H1 (cell line): ENCODE data around the gene CRHR1. TPM values are rescaled to one million over a fixed set of nuclear protein-coding genes. Genes with fewer than 3 reads are reported as not detected.

Source experiments
- CTCF ChIA-PET: fragments of 300-600 bp; sonication (Branson Sonifier 250); formaldehyde crosslinking; loops from one replicate; lab custom pipeline; 2021; ENCODE audit not compliant: partially characterized antibody; lab: Charles Lee
- POLR2A ChIA-PET: fragments of 300-600 bp; sonication (Branson Sonifier 250); formaldehyde crosslinking; loops from one replicate; lab custom pipeline; 2021; ENCODE audit warnings: inconsistent platforms; ENCODE audit not compliant: partially characterized antibody; lab: Charles Lee
- DNase-seq, 2 experiments: peaks; one replicate each; pipeline versions ENCODE4 v3.0.0 to v3.0.0-alpha.2; 2010 to 2022; ENCODE audit warnings: low spot score in 2 of 2, low read depth in 1 of 2, mixed read lengths in 1 of 2
- FAIRE-seq: peaks from 2 replicates; lab custom pipeline; 2011; peaks lifted over from hg19 to GRCh38; lab: Jason Lieb, UNC
- H2AFZ ChIP-seq: 2 replicates; pipeline ENCODE4 v1.8.1; 2012; ENCODE audit warnings: low read length, inconsistent platforms
- H2AK5ac ChIP-seq: 2 replicates; pipeline ENCODE4 v1.6.1; 2013; ENCODE audit warnings: low read depth, low read length
- H2BK120ac ChIP-seq: replicated peaks from 2 replicates; pipeline ENCODE3; 2013; ENCODE audit warnings: low read depth, low read length, inconsistent platforms
- H2BK12ac ChIP-seq: 2 replicates; pipeline ENCODE4 v1.6.1; 2013; ENCODE audit warnings: low read depth, low read length
- H2BK15ac ChIP-seq: 2 replicates; pipeline ENCODE4 v1.6.1; 2013; ENCODE audit warnings: low read length
- H2BK20ac ChIP-seq: 2 replicates; pipeline ENCODE4 v1.6.1; 2013; ENCODE audit warnings: low read length
- H2BK5ac ChIP-seq: 2 replicates; pipeline ENCODE4 v1.6.1; 2013; ENCODE audit warnings: low read depth, low read length
- H3K14ac ChIP-seq: 2 replicates; pipeline ENCODE4 v1.6.1; 2013; ENCODE audit warnings: inconsistent platforms; ENCODE audit not compliant: insufficient read length
- H3K18ac ChIP-seq: 2 replicates; pipeline ENCODE4 v1.6.1; 2013; ENCODE audit warnings: low read length; ENCODE audit errors: extremely low read depth
- H3K23ac ChIP-seq: 2 replicates; pipeline ENCODE4 v1.6.1; 2013; ENCODE audit warnings: inconsistent platforms; ENCODE audit not compliant: insufficient read length
- H3K23me2 ChIP-seq: 2 replicates; pipeline ENCODE4 v1.6.1; 2013; ENCODE audit warnings: low read depth, low read length
- H3K27ac ChIP-seq: 2 replicates; pipeline ENCODE4 v1.6.1; 2011; ENCODE audit warnings: low read depth, low read length, inconsistent platforms
- H3K27me3 ChIP-seq, 4 experiments: replicated peaks in 1 of 4; 1 replicate in 1 of 4; 2 replicates in 3 of 4; pipeline versions ENCODE4 v1.6.1 to v1.8.1; 2011 to 2013; ENCODE audit warnings: low read length in 3 of 4, mild to moderate bottlenecking in 3 of 4, inconsistent platforms in 2 of 4, mixed read lengths in 2 of 4, moderate library complexity in 1 of 4; ENCODE audit not compliant: control insufficient read depth in 3 of 4, insufficient read depth in 3 of 4; ENCODE audit errors: extremely low read depth in 1 of 4
- H3K36me3 ChIP-seq, 4 experiments: 2 replicates each; pipeline versions ENCODE4 v1.6.1 to v1.8.1; 2011 to 2013; ENCODE audit warnings: mild to moderate bottlenecking in 4 of 4, low read length in 3 of 4, moderate library complexity in 2 of 4, control low read depth in 1 of 4, inconsistent platforms in 1 of 4; ENCODE audit not compliant: insufficient read depth in 4 of 4, control insufficient read depth in 2 of 4
- H3K4ac ChIP-seq: replicated peaks from 2 replicates; pipeline ENCODE3; 2013; ENCODE audit warnings: low read length, low read depth, mixed read lengths, inconsistent platforms; ENCODE audit not compliant: insufficient read length
- H3K4me1 ChIP-seq, 4 experiments: replicated peaks in 1 of 4; 1 replicate in 1 of 4; 2 replicates in 3 of 4; pipeline versions ENCODE4 v1.6.1 to v1.8.1; 2011 to 2013; ENCODE audit warnings: low read length in 3 of 4, inconsistent platforms in 2 of 4, mixed read lengths in 1 of 4; ENCODE audit not compliant: insufficient read depth in 4 of 4, control insufficient read depth in 3 of 4
- H3K4me2 ChIP-seq, 2 experiments: 2 replicates each; pipeline versions ENCODE4 v1.6.1 to v1.8.1; 2011 to 2013; ENCODE audit warnings: low read depth in 2 of 2, low read length in 2 of 2, control low read depth in 1 of 2, inconsistent platforms in 1 of 2, mild to moderate bottlenecking in 1 of 2; ENCODE audit not compliant: insufficient read depth in 1 of 2
- H3K4me3 ChIP-seq, 4 experiments: fragments of 200-600, 300-600 bp in 1 of 4; sonication (generic), shearing (Covaris generic), sonication (Bioruptor Twin) in 1 of 4; 2 replicates each; pipeline versions ENCODE4 v1.5.1 to v1.8.1; 2011 to 2016; ENCODE audit warnings: low read length in 4 of 4, low read depth in 3 of 4, control low read depth in 2 of 4, inconsistent platforms in 2 of 4, mild to moderate bottlenecking in 2 of 4, mixed read lengths in 1 of 4, moderate library complexity in 1 of 4; ENCODE audit not compliant: insufficient read depth in 2 of 4; ENCODE audit errors: extremely low read depth in 1 of 4
- H3K56ac ChIP-seq: replicated peaks from 2 replicates; pipeline ENCODE3; 2013; ENCODE audit warnings: low read depth, mild to moderate bottlenecking, mixed read lengths, low read length, inconsistent platforms; ENCODE audit not compliant: insufficient read length
- H3K79me1 ChIP-seq: 2 replicates; pipeline ENCODE4 v1.6.1; 2013; ENCODE audit warnings: low read depth, low read length, control low read depth
- H3K79me2 ChIP-seq, 2 experiments: 2 replicates each; pipeline versions ENCODE4 v1.6.1 to v1.8.1; 2012 to 2013; ENCODE audit warnings: low read length in 2 of 2, mild to moderate bottlenecking in 2 of 2, inconsistent platforms in 1 of 2; ENCODE audit not compliant: insufficient read depth in 2 of 2, control insufficient read depth in 1 of 2
- H3K9ac ChIP-seq, 4 experiments: replicated peaks in 1 of 4; 1 replicate in 1 of 4; 2 replicates in 3 of 4; pipeline versions ENCODE4 v1.6.1 to v1.8.1; 2011 to 2013; ENCODE audit warnings: low read depth in 3 of 4, low read length in 3 of 4, control low read depth in 2 of 4, mild to moderate bottlenecking in 2 of 4, moderate library complexity in 2 of 4, inconsistent platforms in 1 of 4; ENCODE audit errors: extremely low read depth in 1 of 4
- H3K9me3 ChIP-seq, 2 experiments: 2 replicates each; pipeline versions ENCODE4 v1.6.1 to v1.8.1; 2012 to 2013; ENCODE audit warnings: mild to moderate bottlenecking in 2 of 2, moderate library complexity in 2 of 2, control low read depth in 1 of 2, inconsistent platforms in 1 of 2, low read depth in 1 of 2, low read length in 1 of 2, mixed read lengths in 1 of 2; ENCODE audit not compliant: insufficient read depth in 2 of 2
- H4K20me1 ChIP-seq, 2 experiments: replicated peaks in 1 of 2; 2 replicates each; pipeline versions ENCODE3 to v1.8.1; 2011 to 2013; ENCODE audit warnings: inconsistent platforms in 2 of 2, low read length in 2 of 2, mild to moderate bottlenecking in 1 of 2; ENCODE audit not compliant: insufficient read depth in 2 of 2, control insufficient read depth in 1 of 2
- H4K5ac ChIP-seq: 2 replicates; pipeline ENCODE4 v1.6.1; 2013; ENCODE audit warnings: low read length, low read depth, mixed read lengths, inconsistent platforms; ENCODE audit not compliant: insufficient read length
- H4K8ac ChIP-seq: 2 replicates; pipeline ENCODE4 v1.8.0; 2013; ENCODE audit warnings: mild to moderate bottlenecking, moderate library complexity, low read length, inconsistent platforms; ENCODE audit not compliant: insufficient read depth; ENCODE audit errors: extremely low read depth
- H4K91ac ChIP-seq: replicated peaks from 2 replicates; pipeline ENCODE3; 2013; ENCODE audit warnings: low read length, mixed read lengths, inconsistent platforms; ENCODE audit not compliant: insufficient read length
- BCL11A ChIP-seq, 2 experiments: IDR thresholded peaks; one replicate each; pipeline ENCODE4 v1.6.1; 2011; ENCODE audit warnings: low read depth in 2 of 2, low read length in 2 of 2, mild to moderate bottlenecking in 2 of 2
- BRCA1 ChIP-seq: IDR thresholded peaks from 2 replicates; pipeline ENCODE4 v1.6.1; 2012; ENCODE audit warnings: low read depth, low read length, improper control_type of control experiment
- CBX5 ChIP-seq: fragments of 300-800, 300-1000 bp; sonication (generic); IDR thresholded peaks from 2 replicates; pipeline ENCODE4 v1.7.1; 2016; ENCODE audit warnings: antibody characterized with exemption, low read length, low read depth
- CEBPB ChIP-seq: IDR thresholded peaks from 2 replicates; pipeline ENCODE4 v1.6.1; 2012; ENCODE audit warnings: low read depth, low read length
- CREB1 ChIP-seq: IDR thresholded peaks from 2 replicates; pipeline ENCODE4 v1.6.1; 2012; ENCODE audit warnings: inconsistent platforms
- CTBP2 ChIP-seq: IDR thresholded peaks from 2 replicates; pipeline ENCODE4 v1.7.0; 2011; ENCODE audit warnings: borderline replicate concordance, mild to moderate bottlenecking, moderate library complexity, mixed read lengths, low read length; ENCODE audit not compliant: insufficient read depth, insufficient read length
- CTCF ChIP-seq, 3 experiments: IDR thresholded peaks; 1 replicate in 2 of 3; 2 replicates in 1 of 3; pipeline versions ENCODE4 v1.5.1 to v1.6.1; 2011; ENCODE audit warnings: low read length in 3 of 3, mild to moderate bottlenecking in 3 of 3, inconsistent platforms in 2 of 3, low read depth in 1 of 3, moderate library complexity in 1 of 3; ENCODE audit not compliant: insufficient read depth in 1 of 3; ENCODE audit errors: control extremely low read depth in 1 of 3
- PHF8 ChIP-seq: fragments of 200-600 bp; sonication (generic); conservative IDR thresholded peaks from 2 replicates; pipeline ENCODE4 v1.7.1; 2012; ENCODE audit warnings: low read depth, mild to moderate bottlenecking, inconsistent platforms, low read length, moderate library complexity
- RFX5 ChIP-seq: IDR thresholded peaks from 2 replicates; pipeline ENCODE4 v1.6.1; 2011; ENCODE audit warnings: low read depth, low read length, improper control_type of control experiment, borderline replicate concordance
- RNF2 ChIP-seq: fragments of 200-900, 300-1000 bp; sonication (generic); IDR thresholded peaks from 2 replicates; pipeline ENCODE4 v1.7.1; 2016; ENCODE audit warnings: borderline replicate concordance, low read depth, mild to moderate bottlenecking, antibody characterized with exemption, low read length; ENCODE audit not compliant: poor library complexity, severe bottlenecking; ENCODE audit errors: missing control alignments
- SP1 ChIP-seq: IDR thresholded peaks from 2 replicates; pipeline ENCODE4 v1.6.1; 2011; ENCODE audit warnings: low read depth, low read length
- TAF1 ChIP-seq: IDR thresholded peaks from 2 replicates; pipeline ENCODE4 v1.6.1; 2011; ENCODE audit warnings: mild to moderate bottlenecking, low read depth, low read length
- WGBS, 2 experiments: shearing (Covaris generic) in 1 of 2; methylation state at CpG; one replicate each; pipeline versions ENCODE4 v1.1.6 to v1.1.7; 2013 to 2015; ENCODE audit warnings: low lambda C conversion rate in 2 of 2, mixed read lengths in 2 of 2, inconsistent platforms in 1 of 2, low coverage in 1 of 2, missing lambda C conversion rate in 1 of 2; ENCODE audit not compliant: insufficient replicate concordance in 2 of 2, insufficient coverage in 1 of 2, insufficient read length in 1 of 2; ENCODE audit errors: extremely low coverage in 1 of 2, missing lambda C conversion rate in 1 of 2; 5-methylcytosine and 5-hydroxymethylcytosine counted together
- polyA plus RNA-seq, 7 experiments: library from polyadenylated mRNA; depleted of rRNA in 3 of 7; stranded (reverse) in 5 of 7; unstranded in 2 of 7; fragments of >200 nt in 5 of 7; fragments of 200-250 nt in 2 of 7; gene quantifications; 1 replicate in 5 of 7; 2 replicates in 1 of 7; 4 replicates in 1 of 7; pipeline versions ENCODE4 v1.2.1 to v1.2.3, GENCODE V29; 2011 to 2013; ENCODE audit warnings: missing spikeins in 2 of 7, mixed read lengths in 2 of 7
- total RNA-seq: library from RNA; stranded (reverse); fragmentation: NEBNext Ultra II Directional; extraction: Animal tissue kit (Norgen Biotek cat#: 25700); gene quantifications from 2 replicates; pipeline ENCODE4 v1.2.1, GENCODE V29; 2021

The CRHR1 gene
- total and polyA plus RNA-seq, 2 of the 8 experiments (the other 6 are each of a cell fraction or from before 2014, with no cell fraction given), result 0.56 to 1.7 TPM

GRCh38 chr17:45825792-45826191, 41.7 kb downstream of the CRHR1 start:
- ChIA-PET CTCF (interaction anchor here (1.2 to 11.3 kb wide), 7 partner anchors 11 to 185 kb away, joined by 3 to 69 read pairs (median 9); partner anchors contain the start of gene CRHR1), POLR2A (interaction anchor here (1.2 kb wide), 1 partner anchor 14 kb away, joined by 4 read pairs; no protein-coding TSS in a partner anchor)
- Histone ChIP-seq H4K5ac (no peak overlapping the region), H3K9ac (no peak overlapping the region), H3K4me3 (no peak overlapping the region), H3K56ac (no peak overlapping the region), H3K4me2 (no peak overlapping the region), H3K23me2 (no peaks in the 10 kb centered on the region), H2BK20ac (no peak overlapping the region), H3K27me3 (no peaks in the 10 kb centered on the region; a peak in 1 of 7 replicates), H2BK12ac (no peak overlapping the region), H2AK5ac (no peak overlapping the region), H3K23ac (no peak overlapping the region), H3K4me1 (peaks cover 0 to 3% (median 0%) of the 10 kb centered on the region in 4 experiments; a peak in 1 of 7 replicates), H2BK15ac (no peak overlapping the region), H4K20me1 (no peaks in the 10 kb centered on the region), H2AFZ (no peak overlapping the region), H2BK120ac (no peak overlapping the region), H4K91ac (no peak overlapping the region), H3K18ac (no peak overlapping the region), H3K79me1 (no peaks in the 10 kb centered on the region), H4K8ac (no peak overlapping the region), H3K14ac (no peak overlapping the region), H3K27ac (no peak overlapping the region), H2BK5ac (no peak overlapping the region), H3K79me2 (no peaks in the 10 kb centered on the region), H3K36me3 (no peaks in the 10 kb centered on the region), H3K4ac (no peak overlapping the region), H3K9me3 (no peaks in the 10 kb centered on the region)
- DNase-seq (no peak), FAIRE-seq (no peak)
- WGBS, 2 experiments, result 80% methylated on average over 14 of the region's 14 CpGs; no CpG with 5 or more reads in 1 of the 2 experiments
- no peak for TF ChIP-seq SP1
- no peak for TF ChIP-seq BCL11A (IDR thresholded peaks at IDR 0.05; ENCODE audit: low read depth in 2 of 2, low read length in 2 of 2)
- TF ChIP-seq BRCA1, result no peak
- no peak for TF ChIP-seq PHF8
- no peak for TF ChIP-seq CEBPB
- no peak for TF ChIP-seq RFX5
- no peak for TF ChIP-seq TAF1
- TF ChIP-seq RNF2, result no peak
- no peak for TF ChIP-seq CBX5
- no peak for TF ChIP-seq CTBP2
- TF ChIP-seq CREB1, result no peak
- TF ChIP-seq CTCF (IDR thresholded peaks at IDR 0.05; ENCODE audit: control extremely low read depth in 1 of 3, insufficient read depth in 1 of 3, low read depth in 1 of 3, low read length in 3 of 3), result no peak
